HG02973 (cell line): ENCODE data around the gene NHP2.
"Not testable (repeated sequence)": the region's sequence is repeated elsewhere in the genome, so short reads cannot be mapped to it uniquely, and the experiment has no call there.

Experiments used
- ATAC-seq: cut with Tn5 transposase; IDR thresholded peaks from one replicate; pipeline ENCODE4 v1.9.1; 2021; ENCODE audit warnings: moderate library complexity; ENCODE audit not compliant: unreplicated experiment

NHP2 gene

DNA sequence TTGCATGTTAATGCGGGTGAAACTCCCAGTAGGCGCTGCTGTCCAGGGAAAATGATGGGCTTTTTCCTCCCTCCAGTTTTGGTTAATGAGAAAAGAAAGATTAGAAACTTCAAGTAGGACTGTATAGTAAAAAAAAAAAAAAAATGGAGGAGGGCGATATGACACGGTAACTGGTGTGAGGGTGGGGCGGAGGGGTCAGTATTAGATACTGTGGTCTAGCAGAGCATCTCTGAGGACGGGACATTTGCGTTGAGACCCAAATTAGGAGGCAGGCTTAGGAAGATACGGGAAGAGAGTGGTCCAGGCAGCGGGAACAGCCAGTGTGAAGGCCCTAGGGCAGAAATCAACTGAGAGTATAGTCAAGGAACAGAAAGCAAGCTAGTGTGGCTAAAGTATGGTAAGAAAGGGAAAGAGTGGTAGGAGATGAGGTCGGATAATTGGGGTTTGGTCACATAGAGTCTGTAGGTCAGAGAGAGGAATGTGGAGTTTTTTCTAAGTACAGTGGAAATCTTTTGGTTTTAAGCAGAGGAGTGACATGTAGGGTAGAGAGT, 22.2 kb downstream of the NHP2 start:
- no peak for ATAC-seq

DNA sequence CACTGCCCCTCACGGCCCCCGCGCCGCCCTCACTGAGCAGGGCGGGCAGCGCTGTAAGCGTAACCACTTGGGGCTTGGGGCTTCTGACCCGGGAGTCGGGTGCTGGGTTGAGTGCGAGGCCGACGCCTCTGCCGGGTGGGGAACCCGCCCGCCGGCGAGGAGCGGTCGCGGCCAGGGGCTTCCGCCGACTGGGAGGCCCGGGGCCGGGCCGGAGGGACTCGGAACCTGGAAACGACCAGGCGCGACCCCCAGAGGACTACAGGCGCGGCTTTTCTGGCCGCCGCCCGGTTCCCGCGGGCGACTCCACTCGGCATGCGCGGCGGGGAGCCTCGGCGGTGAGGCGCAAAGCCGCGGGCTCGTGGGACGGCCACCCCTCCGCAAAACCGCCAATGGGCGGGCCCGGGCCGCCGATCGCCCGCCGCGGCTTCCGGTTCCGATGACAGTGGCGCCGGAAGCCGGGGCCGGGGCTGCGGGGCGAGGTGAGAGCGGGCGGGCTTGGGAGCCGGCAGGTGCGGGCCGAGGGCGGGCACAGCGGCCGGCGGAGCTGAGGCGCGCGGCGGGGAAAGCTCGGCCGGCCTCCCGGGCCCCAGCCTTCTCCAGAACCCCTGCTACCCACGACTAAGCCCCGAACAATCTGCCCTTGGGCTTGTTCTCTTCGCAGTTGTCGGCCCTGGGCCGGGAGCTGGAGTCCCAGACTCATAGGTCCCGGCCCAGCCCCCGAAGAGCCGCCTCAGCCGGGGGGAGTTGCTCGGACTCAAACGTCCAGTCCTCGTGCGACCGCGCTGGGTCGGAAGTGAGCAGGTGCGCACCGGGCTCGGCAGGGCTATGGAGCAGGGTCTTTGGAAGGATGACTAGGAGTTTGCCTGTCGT, 22.9 kb downstream of the NHP2 start, which contains the start of gene RMND5B:
Gene RMND5B, plus strand, starts transcription at position 439 of the 870 bp plus-strand sequence. CDS start 7,106 bp downstream, outside the sequence.
- peak; percentile 85 for ATAC-seq

- ATAC-seq: not testable (repeated sequence)
Observed at GRCh38 chr5:178130234-178130575, 23.5 kb downstream of the NHP2 start.

DNA sequence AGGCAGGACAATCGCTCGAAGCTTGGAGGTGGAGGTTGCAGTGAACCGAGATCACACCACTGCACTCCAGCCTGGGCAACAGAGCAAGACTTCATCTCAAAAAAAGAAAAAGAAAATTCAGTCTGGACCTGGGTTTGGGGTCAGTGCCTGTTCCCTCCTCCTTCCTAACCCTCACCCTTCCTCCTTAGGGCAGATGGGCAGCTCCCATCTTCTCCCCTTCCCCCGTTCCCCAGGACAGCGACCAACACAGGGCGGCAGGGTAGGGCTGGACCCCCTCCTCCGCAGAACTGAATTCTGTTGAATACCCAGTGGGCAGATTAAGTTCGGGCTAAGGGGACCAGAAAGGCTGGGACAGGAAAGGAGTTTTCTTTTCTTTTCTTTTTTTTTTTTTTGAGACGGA, 24.4 kb downstream of the NHP2 start:
- no peak for ATAC-seq

DNA sequence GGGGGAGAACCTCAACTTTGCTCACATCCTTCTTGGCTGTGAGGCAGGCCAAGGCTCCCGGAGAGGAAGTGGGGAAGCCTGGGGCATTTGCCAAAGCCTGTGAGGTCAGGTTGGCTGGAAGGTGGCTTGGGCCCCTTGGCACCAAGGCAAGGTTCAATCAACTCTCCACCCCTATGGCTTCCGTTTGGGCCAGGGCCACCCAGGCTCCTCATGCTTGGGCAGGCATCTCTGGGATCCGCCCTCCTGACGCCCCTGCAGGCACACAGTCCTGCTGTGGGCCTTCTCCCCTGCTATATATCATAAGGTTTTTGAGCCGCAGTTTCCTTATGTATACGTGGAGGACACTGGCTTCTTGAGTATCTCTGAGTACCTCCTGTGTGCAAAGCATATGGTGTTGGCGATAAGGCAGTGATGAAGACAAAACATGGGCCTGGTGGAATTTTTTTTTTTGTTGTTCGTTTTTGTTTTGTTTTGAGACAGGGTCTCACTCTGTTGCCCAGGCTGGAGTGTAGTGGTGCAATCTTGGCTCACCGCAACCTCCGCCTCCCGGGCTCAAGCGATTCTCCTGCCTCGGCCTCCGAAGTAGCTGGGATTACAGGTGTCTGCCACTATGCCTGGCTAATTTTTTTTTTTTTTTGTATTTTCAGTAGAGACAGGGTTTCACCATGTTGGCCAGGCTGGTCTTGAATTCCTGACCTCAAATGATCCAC, 26.2 kb downstream of the NHP2 start:
- not testable (repeated sequence) for ATAC-seq

DNA sequence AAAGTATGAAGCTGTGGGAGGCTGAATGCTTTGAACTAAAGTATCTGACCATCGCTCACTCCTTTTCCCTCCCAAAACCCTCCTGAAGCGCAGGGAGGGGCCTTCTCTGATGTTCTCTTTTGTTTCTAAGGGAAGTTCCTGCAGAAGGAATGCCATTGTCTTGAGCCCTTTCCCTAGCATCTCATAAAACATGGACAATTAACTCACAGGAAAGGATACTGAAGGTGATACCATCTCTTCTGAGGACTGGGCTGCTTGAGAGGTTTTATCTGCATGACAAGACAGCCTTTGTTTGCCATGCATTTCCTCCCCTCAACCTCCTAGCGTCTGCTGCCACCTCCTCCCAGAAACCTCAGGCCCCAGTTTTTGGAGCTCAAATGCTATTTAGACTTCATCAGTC, 27.1 kb downstream of the NHP2 start:
- no peak for ATAC-seq

GRCh38 chr5:178125253-178125906, 28.3 kb downstream of the NHP2 start:
- no peak for ATAC-seq

GRCh38 chr5:178123966-178124925, 29.4 kb downstream of the NHP2 start:
- ATAC-seq: no peak

DNA sequence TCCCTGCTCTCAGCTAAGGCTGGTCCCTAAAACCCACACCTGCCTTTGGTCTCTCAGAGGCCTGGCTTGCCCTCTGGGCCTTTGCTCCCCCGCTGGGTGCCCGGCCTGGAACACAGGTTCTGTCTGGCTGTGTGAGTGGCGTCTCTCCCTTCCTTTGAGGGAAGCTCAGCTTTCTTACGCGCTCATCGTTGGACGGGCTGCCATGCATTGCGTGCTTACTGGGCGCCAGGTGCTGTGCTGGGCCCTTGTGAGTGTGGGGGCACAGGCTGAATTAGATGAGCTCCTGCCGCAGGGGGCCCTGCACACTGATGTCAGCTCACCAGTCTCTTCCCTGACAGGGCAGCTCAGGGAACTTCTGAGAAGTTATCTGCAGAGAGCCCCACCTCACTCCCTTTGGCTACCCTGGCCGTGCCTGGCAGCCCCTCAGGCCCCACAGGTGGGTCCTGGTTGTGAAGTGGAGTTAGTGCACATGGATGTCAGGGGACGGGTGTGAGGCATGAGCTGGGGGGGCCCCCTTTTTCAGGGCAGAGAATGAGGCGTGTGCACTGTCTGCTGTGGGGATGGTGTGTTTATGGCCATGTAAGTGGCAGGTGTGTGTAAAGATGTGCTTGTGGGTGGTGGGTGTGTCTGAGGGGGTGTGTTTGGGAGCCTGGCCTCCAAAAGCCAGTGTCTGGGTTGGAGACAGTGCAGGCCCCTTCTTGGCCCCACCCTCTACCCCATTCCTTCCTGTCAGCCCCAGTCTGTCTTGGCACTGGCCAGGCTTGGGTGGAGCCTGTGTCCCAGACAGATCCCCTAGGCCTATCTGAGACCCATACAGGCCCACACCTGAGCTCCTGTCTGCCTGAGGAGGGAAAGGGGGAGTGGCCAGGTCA, 30.4 kb downstream of the NHP2 start:
- no peak for ATAC-seq

DNA sequence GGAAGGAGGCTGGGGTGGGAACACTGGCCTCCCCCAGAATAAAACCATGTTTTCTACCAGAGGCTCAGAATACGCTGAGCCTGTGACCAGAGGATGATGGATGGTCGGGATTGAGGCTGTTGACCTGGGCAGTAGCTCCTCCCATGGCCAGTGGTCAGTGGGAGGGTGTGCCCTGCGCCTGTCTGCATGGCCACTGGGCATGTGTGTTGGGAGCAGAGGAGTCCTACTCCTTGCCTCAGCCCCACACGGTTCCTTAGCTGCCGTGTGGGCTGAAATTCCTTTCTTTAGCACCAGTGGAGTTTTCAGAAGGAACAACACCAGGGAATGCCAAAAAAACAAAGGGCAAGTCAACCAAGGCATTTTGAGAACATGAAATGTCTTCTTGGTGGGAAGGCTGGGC, 31.3 kb downstream of the NHP2 start:
- ATAC-seq: no peak

DNA sequence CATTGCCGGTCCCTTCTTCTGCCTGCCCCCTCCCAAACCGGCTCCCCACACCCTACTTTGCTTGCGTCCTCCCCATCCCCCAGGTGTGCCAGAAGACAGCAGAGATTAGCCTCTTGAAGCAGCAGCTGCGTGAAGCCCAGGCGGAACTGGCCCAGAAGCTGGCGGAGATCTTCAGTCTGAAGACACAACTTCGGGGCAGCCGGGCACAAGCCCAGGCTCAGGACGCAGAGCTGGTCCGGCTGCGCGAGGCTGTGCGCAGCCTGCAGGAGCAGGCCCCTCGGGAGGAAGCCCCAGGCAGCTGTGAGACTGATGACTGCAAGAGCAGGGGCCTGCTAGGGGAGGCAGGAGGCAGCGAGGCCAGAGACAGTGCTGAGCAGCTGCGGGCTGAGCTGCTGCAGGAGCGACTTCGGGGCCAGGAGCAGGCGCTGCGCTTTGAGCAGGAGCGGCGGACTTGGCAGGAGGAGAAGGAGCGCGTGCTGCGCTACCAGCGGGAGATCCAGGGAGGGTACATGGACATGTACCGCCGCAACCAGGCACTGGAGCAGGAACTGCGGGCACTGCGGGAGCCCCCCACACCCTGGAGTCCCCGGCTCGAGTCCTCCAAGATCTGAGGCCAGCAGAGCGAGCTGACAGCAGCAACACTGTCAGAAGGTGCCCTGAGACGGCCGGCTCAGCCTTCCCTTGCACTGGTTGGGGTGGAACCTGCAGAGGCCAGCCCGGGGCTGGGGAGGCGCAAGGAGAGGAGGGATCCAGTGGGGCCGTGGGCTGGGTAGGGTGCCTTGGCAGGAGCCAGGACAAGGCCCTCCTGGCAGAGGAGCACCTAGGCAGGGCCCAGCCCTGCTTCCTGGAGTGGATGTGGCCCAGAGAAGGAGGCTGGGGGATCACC, 32.1 kb downstream of the NHP2 start:
- no peak for ATAC-seq

GRCh38 chr5:178120607-178121357, 32.9 kb downstream of the NHP2 start:
- peak; percentile 84 for ATAC-seq

- no peak for ATAC-seq
Observed at GRCh38 chr5:178119915-178120606, 33.6 kb downstream of the NHP2 start.

DNA sequence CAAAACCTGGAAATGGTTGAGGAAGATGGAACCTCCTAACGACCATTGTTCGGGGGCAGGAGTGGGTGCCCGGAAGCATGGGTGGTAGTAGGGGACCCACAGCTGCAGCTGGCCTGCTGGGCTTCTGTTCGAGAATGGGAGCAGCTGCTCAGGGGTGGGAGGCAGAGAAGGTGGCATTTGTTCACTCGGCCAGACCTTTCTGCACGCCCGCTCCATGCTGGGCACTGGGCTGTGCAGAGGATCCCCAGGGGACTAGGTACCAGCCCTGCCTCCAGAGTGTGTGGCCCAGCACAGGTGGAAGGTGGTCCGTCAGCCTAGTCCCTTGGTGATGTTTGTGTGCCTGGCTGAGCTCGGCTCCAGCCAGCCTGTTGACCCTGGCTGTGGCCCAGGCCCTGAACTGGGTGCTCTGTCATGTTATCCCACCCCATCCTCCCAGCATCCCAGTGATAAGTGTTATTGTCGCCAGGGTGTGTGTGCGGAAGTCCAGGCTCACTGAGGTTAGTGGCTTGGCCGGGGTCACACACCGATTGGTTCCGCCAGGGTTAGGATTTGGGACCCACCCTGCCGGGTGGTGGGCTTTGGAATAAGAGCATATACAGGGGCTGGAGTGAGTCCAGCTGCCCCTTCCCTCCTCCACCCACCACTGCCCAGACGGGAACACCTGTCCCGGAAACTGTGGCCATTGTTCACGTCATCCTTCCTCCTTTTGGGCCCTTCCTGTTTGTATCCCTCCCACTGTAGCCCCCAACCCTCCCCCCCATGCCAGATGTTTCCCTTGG, 35.6 kb downstream of the NHP2 start:
- ATAC-seq: no peak

GRCh38 chr5:178116143-178116885, 37.4 kb downstream of the NHP2 start:
- ATAC-seq: peak; percentile 23

GRCh38 chr5:178115814-178116142, 37.9 kb downstream of the NHP2 start:
- ATAC-seq: no peak
